OCI-LY3 (cell line): ENCODE results near the gene GRM8.

Experiments used
- H2AFZ ChIP-seq: fragments of 200-600, 300-600 bp; shearing (Covaris generic); 2 replicates; pipeline ENCODE4 v1.6.0; 2014; ENCODE audit warnings: antibody characterized with exemption, low read depth, low read length
- H3K27ac ChIP-seq: fragments of 200-600, 300-600 bp; sonication (generic); 2 replicates; pipeline ENCODE4 v1.5.1; 2014; ENCODE audit warnings: mild to moderate bottlenecking, low read length, moderate library complexity, mixed read lengths
- H3K27me3 ChIP-seq: fragments of 200-600, 300-600 bp; sonication (generic); 2 replicates; pipeline ENCODE4 v1.6.1; 2014; ENCODE audit warnings: low read depth, low read length, mixed read lengths
- H3K36me3 ChIP-seq: fragments of 200-600, 300-600 bp; sonication (generic); replicated peaks from 2 replicates; pipeline ENCODE3; 2014; ENCODE audit warnings: low read depth, low read length, mixed read lengths
- H3K4me1 ChIP-seq: fragments of 300-600, 200-600 bp; sonication (generic); 2 replicates; pipeline ENCODE4 v1.6.1; 2014; ENCODE audit warnings: low read length, mixed read lengths
- H3K4me2 ChIP-seq: fragments of 200-600, 300-600 bp; sonication (generic); 2 replicates; pipeline ENCODE4 v1.6.1; 2014; ENCODE audit warnings: low read length, mixed read lengths
- H3K4me3 ChIP-seq: fragments of 300-600, 200-600 bp; sonication (generic); 2 replicates; pipeline ENCODE4 v1.5.1; 2014; ENCODE audit warnings: antibody characterized with exemption, mild to moderate bottlenecking, low read length, moderate library complexity
- H3K79me2 ChIP-seq: fragments of 300-600, 200-600 bp; shearing (Covaris generic); 2 replicates; pipeline ENCODE4 v1.6.1; 2014; ENCODE audit warnings: mild to moderate bottlenecking, low read length, mixed read lengths
- H3K9ac ChIP-seq: fragments of 300-600, 200-600 bp; shearing (Covaris generic); 2 replicates; pipeline ENCODE4 v1.6.0; 2014; ENCODE audit warnings: mild to moderate bottlenecking, low read length, moderate library complexity
- H3K9me3 ChIP-seq: fragments of 200-600, 300-600 bp; shearing (Covaris generic); 2 replicates; pipeline ENCODE4 v1.6.1; 2014; ENCODE audit warnings: low read length, mixed read lengths; ENCODE audit not compliant: insufficient read depth
- H4K20me1 ChIP-seq: fragments of 200-600, 300-600 bp; sonication (generic); 2 replicates; pipeline ENCODE4 v1.6.1; 2016; ENCODE audit warnings: low read length, mixed read lengths; ENCODE audit not compliant: insufficient read depth
- EZH2phosphoT487 ChIP-seq: fragments of 200-600 bp; shearing (Covaris generic); IDR thresholded peaks from 2 replicates; pipeline ENCODE4 v1.6.1; 2018; ENCODE audit warnings: antibody characterized with exemption, mixed run types, low read depth
- TF ChIP-seq, protein P1 (sequence below): fragments of 200-600, 300-600 bp; sonication (generic); IDR thresholded peaks from 2 replicates; pipeline ENCODE4 v1.5.1; 2014; ENCODE audit warnings: antibody characterized with exemption, low read length, low read depth

Gene GRM8

DNA sequence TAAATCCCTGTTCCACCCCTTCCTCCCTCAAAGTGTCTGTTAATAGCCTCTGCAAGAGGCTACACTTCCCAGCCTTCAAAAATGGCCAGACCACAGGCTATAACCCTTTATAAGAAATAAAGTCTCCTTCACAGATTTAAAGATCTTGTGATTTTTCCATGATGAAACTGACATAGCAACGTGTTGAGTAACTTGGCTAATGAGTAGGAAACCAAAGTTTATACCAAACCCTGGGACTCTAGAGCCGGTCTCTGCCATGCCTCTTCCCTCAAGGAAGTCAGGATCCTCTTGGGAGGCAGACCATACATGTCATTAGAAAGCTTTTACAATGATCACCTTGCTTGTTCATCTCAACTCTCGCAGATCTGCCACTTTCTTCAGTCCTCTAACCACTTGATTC lies 44.4 kb downstream of the GRM8 start:
- no peak overlapping the region for H3K4me3 ChIP-seq
- H3K27ac ChIP-seq: no peak overlapping the region
- H3K4me1 ChIP-seq: no peaks in the 10 kb centered on the region
- no peaks in the 10 kb centered on the region for H4K20me1 ChIP-seq
- H2AFZ ChIP-seq: no peak overlapping the region
- no peaks in the 10 kb centered on the region for H3K79me2 ChIP-seq
- TF ChIP-seq, protein P1, sequence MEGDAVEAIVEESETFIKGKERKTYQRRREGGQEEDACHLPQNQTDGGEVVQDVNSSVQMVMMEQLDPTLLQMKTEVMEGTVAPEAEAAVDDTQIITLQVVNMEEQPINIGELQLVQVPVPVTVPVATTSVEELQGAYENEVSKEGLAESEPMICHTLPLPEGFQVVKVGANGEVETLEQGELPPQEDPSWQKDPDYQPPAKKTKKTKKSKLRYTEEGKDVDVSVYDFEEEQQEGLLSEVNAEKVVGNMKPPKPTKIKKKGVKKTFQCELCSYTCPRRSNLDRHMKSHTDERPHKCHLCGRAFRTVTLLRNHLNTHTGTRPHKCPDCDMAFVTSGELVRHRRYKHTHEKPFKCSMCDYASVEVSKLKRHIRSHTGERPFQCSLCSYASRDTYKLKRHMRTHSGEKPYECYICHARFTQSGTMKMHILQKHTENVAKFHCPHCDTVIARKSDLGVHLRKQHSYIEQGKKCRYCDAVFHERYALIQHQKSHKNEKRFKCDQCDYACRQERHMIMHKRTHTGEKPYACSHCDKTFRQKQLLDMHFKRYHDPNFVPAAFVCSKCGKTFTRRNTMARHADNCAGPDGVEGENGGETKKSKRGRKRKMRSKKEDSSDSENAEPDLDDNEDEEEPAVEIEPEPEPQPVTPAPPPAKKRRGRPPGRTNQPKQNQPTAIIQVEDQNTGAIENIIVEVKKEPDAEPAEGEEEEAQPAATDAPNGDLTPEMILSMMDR: no peak
- no peak for TF ChIP-seq EZH2phosphoT487
- no peaks in the 10 kb centered on the region for H3K9me3 ChIP-seq
- no peak overlapping the region for H3K4me2 ChIP-seq
- no peak overlapping the region for H3K9ac ChIP-seq
- no peaks in the 10 kb centered on the region for H3K36me3 ChIP-seq
- H3K27me3 ChIP-seq: peaks cover 3% of the 10 kb centered on the region; the same call in 1 of the 2 replicates

DNA sequence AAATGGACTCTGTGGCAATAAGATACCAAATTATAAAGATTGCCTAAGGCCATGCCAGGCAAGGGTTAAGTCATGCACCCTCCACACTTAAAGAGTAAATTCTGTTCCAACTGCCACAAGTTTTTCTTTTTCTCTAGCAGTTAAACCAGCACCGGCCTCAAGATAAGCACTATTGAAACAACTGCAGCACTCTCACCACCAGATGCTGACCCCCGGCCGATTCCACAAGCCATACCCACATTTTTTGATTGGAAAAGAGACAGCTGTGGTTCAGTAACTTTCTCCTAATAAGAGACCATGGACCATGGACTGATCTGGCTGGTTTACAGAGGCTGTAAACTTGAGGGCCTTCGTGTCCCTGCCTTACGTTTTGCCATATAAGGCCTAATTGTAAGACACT lies 44.9 kb downstream of the GRM8 start:
- Histone ChIP-seq H3K36me3 (no peaks in the 10 kb centered on the region), H3K4me2 (no peak overlapping the region), H3K27ac (no peak overlapping the region), H3K4me3 (no peak overlapping the region), H3K79me2 (no peaks in the 10 kb centered on the region), H4K20me1 (no peaks in the 10 kb centered on the region), H3K27me3 (peaks cover 3% of the 10 kb centered on the region; the same call in 1 of the 2 replicates), H3K9me3 (no peaks in the 10 kb centered on the region), H2AFZ (no peak overlapping the region), H3K9ac (no peak overlapping the region), H3K4me1 (no peaks in the 10 kb centered on the region)
- no peak for TF ChIP-seq EZH2phosphoT487

GRCh38 chr7:127207230-127207629 lies 45.5 kb downstream of the GRM8 start:
- Histone ChIP-seq H3K79me2 (no peaks in the 10 kb centered on the region), H3K36me3 (no peaks in the 10 kb centered on the region), H3K4me2 (no peak overlapping the region), H2AFZ (no peak overlapping the region), H4K20me1 (no peaks in the 10 kb centered on the region), H3K9ac (no peak overlapping the region), H3K9me3 (no peaks in the 10 kb centered on the region), H3K4me3 (no peak overlapping the region), H3K27me3 (peaks cover 3% of the 10 kb centered on the region; the same call in 1 of the 2 replicates), H3K27ac (no peak overlapping the region), H3K4me1 (no peaks in the 10 kb centered on the region)
- TF ChIP-seq, protein P1: no peak
- no peak for TF ChIP-seq EZH2phosphoT487

- Histone ChIP-seq H3K27ac (no peak overlapping the region), H3K79me2 (no peaks in the 10 kb centered on the region), H3K4me1 (no peaks in the 10 kb centered on the region), H3K36me3 (no peaks in the 10 kb centered on the region), H2AFZ (no peak overlapping the region), H3K4me3 (no peak overlapping the region), H3K9ac (no peak overlapping the region), H4K20me1 (no peaks in the 10 kb centered on the region), H3K27me3 (no peaks in the 10 kb centered on the region), H3K4me2 (no peak overlapping the region), H3K9me3 (no peaks in the 10 kb centered on the region)
- TF ChIP-seq, protein P1: no peak
- TF ChIP-seq EZH2phosphoT487: no peak
These were observed 58.2 kb downstream of the GRM8 start for GRCh38 chr7:127194571-127194970.

GRCh38 chr7:127189886-127190285 lies 62.9 kb downstream of the GRM8 start:
- Histone ChIP-seq H3K4me2 (no peak overlapping the region), H3K9me3 (no peaks in the 10 kb centered on the region), H3K27me3 (no peaks in the 10 kb centered on the region), H3K27ac (no peak overlapping the region), H2AFZ (no peak overlapping the region), H4K20me1 (no peaks in the 10 kb centered on the region), H3K4me3 (no peak overlapping the region), H3K4me1 (no peaks in the 10 kb centered on the region), H3K36me3 (no peaks in the 10 kb centered on the region), H3K9ac (no peak overlapping the region), H3K79me2 (no peaks in the 10 kb centered on the region)
- TF ChIP-seq, protein P1: no peak
- no peak for TF ChIP-seq EZH2phosphoT487
